Rectal smooth muscle tissue (tissue), 1 donor: ENCODE results near the gene UBE3A.
"Not testable (repeated sequence)": the region's sequence is repeated elsewhere in the genome, so short reads cannot be mapped to it uniquely, and the experiment has no call there.

Source experiments
- H3K27ac ChIP-seq: one replicate; pipeline ENCODE4 v1.7.0; 2013; ENCODE audit warnings: low read depth, low read length, inconsistent platforms
- H3K27me3 ChIP-seq: one replicate; pipeline ENCODE4 v1.7.0; 2013; ENCODE audit warnings: low read length; ENCODE audit not compliant: control insufficient read depth, insufficient read depth
- H3K36me3 ChIP-seq: one replicate; pipeline ENCODE4 v1.7.0; 2013; ENCODE audit warnings: low read length; ENCODE audit not compliant: control insufficient read depth, insufficient read depth
- H3K4me1 ChIP-seq: one replicate; pipeline ENCODE4 v1.7.0; 2013; ENCODE audit warnings: low read length; ENCODE audit not compliant: control insufficient read depth, insufficient read depth
- H3K4me3 ChIP-seq: one replicate; pipeline ENCODE4 v1.7.0; 2013; ENCODE audit warnings: low read length
- H3K9ac ChIP-seq: one replicate; pipeline ENCODE4 v1.7.0; 2013; ENCODE audit warnings: low read length

Gene UBE3A

GRCh38 chr15:25410649-25411048 is 28.2 kb downstream of the UBE3A start:
- H3K4me3 ChIP-seq, result no peak overlapping the region
- no peak overlapping the region for H3K27ac ChIP-seq
- H3K4me1 ChIP-seq, result peaks cover 2% of the 10 kb centered on the region
- H3K36me3 ChIP-seq, result no peaks in the 10 kb centered on the region
- no peaks in the 10 kb centered on the region for H3K27me3 ChIP-seq
- no peak overlapping the region for H3K9ac ChIP-seq

- H3K4me1 ChIP-seq, H3K27ac ChIP-seq, H3K36me3 ChIP-seq, H3K9ac ChIP-seq, H3K4me3 ChIP-seq, H3K27me3 ChIP-seq: not testable (repeated sequence)
Observed at GRCh38 chr15:25409731-25410130, 29.1 kb downstream of the UBE3A start.

GRCh38 chr15:25408929-25409328 is 29.9 kb downstream of the UBE3A start:
- Histone ChIP-seq H3K27me3 (no peaks in the 10 kb centered on the region), H3K4me1 (peaks cover 2% of the 10 kb centered on the region), H3K27ac (no peak overlapping the region), H3K9ac (no peak overlapping the region), H3K36me3 (no peaks in the 10 kb centered on the region), H3K4me3 (no peak overlapping the region)

GRCh38 chr15:25408428-25408827 is 30.4 kb downstream of the UBE3A start:
- no peak overlapping the region for H3K4me3 ChIP-seq
- H3K4me1 ChIP-seq, result peaks cover 2% of the 10 kb centered on the region

GRCh38 chr15:25407950-25408349 is 30.9 kb downstream of the UBE3A start:
- Histone ChIP-seq H3K36me3 (no peaks in the 10 kb centered on the region), H3K9ac (no peak overlapping the region), H3K27ac (no peak overlapping the region), H3K27me3 (no peaks in the 10 kb centered on the region), H3K4me3 (no peak overlapping the region), H3K4me1 (peaks cover 2% of the 10 kb centered on the region)

More at GRCh38 chr15:25408428-25408827, 30.4 kb downstream of the UBE3A start:
- no peak overlapping the region for H3K27ac ChIP-seq
- no peaks in the 10 kb centered on the region for H3K27me3 ChIP-seq
- no peak overlapping the region for H3K9ac ChIP-seq
- no peaks in the 10 kb centered on the region for H3K36me3 ChIP-seq

GRCh38 chr15:25406846-25407245 is 32.0 kb downstream of the UBE3A start:
- H3K9ac ChIP-seq, result no peak overlapping the region
- H3K4me3 ChIP-seq, result no peak overlapping the region
- H3K27ac ChIP-seq, result no peak overlapping the region
- H3K4me1 ChIP-seq, result peaks cover 2% of the 10 kb centered on the region
- H3K36me3 ChIP-seq, result peaks cover 5% of the 10 kb centered on the region
- H3K27me3 ChIP-seq, result no peaks in the 10 kb centered on the region

GRCh38 chr15:25406261-25406660 is 32.6 kb downstream of the UBE3A start:
- no peak overlapping the region for H3K27ac ChIP-seq
- H3K4me1 ChIP-seq, result peaks cover 2% of the 10 kb centered on the region
- H3K36me3 ChIP-seq, result peaks cover 5% of the 10 kb centered on the region
- H3K4me3 ChIP-seq, result no peak overlapping the region
- H3K27me3 ChIP-seq, result no peaks in the 10 kb centered on the region
- no peak overlapping the region for H3K9ac ChIP-seq

- H3K9ac ChIP-seq, result no peak overlapping the region
- no peaks in the 10 kb centered on the region for H3K4me1 ChIP-seq
- peaks cover 5% of the 10 kb centered on the region for H3K36me3 ChIP-seq
- H3K27ac ChIP-seq, result no peak overlapping the region
- no peak overlapping the region for H3K4me3 ChIP-seq
- no peaks in the 10 kb centered on the region for H3K27me3 ChIP-seq
Observed at GRCh38 chr15:25403771-25404170, 35.1 kb downstream of the UBE3A start.

GRCh38 chr15:25402342-25402741 is 36.5 kb downstream of the UBE3A start:
- Histone ChIP-seq H3K27me3 (no peaks in the 10 kb centered on the region), H3K27ac (no peak overlapping the region), H3K36me3 (peaks cover 5% of the 10 kb centered on the region), H3K9ac (no peak overlapping the region), H3K4me3 (no peak overlapping the region), H3K4me1 (no peaks in the 10 kb centered on the region)

- Histone ChIP-seq H3K4me3 (no peak overlapping the region), H3K36me3 (peaks cover 5% of the 10 kb centered on the region), H3K9ac (no peak overlapping the region), H3K4me1 (no peaks in the 10 kb centered on the region), H3K27ac (no peak overlapping the region), H3K27me3 (no peaks in the 10 kb centered on the region)
Observed at GRCh38 chr15:25401501-25401900, 37.3 kb downstream of the UBE3A start.

GRCh38 chr15:25397100-25397499 is 41.7 kb downstream of the UBE3A start:
- no peaks in the 10 kb centered on the region for H3K4me1 ChIP-seq
- no peak overlapping the region for H3K27ac ChIP-seq
- no peaks in the 10 kb centered on the region for H3K27me3 ChIP-seq
- H3K36me3 ChIP-seq, result peaks cover 4% of the 10 kb centered on the region
- no peak overlapping the region for H3K9ac ChIP-seq
- no peak overlapping the region for H3K4me3 ChIP-seq

GRCh38 chr15:25394898-25395297 is 43.9 kb downstream of the UBE3A start:
- H3K27me3 ChIP-seq, result no peaks in the 10 kb centered on the region
- H3K36me3 ChIP-seq, result peaks cover 6% of the 10 kb centered on the region
- H3K9ac ChIP-seq, result no peak overlapping the region
- no peaks in the 10 kb centered on the region for H3K4me1 ChIP-seq
- H3K27ac ChIP-seq, result no peak overlapping the region
- no peak overlapping the region for H3K4me3 ChIP-seq

GRCh38 chr15:25392806-25393205 is 46.0 kb downstream of the UBE3A start:
- Histone ChIP-seq H3K27ac (no peak overlapping the region), H3K36me3 (peaks cover 6% of the 10 kb centered on the region), H3K4me3 (no peak overlapping the region), H3K27me3 (no peaks in the 10 kb centered on the region), H3K4me1 (no peaks in the 10 kb centered on the region), H3K9ac (no peak overlapping the region)
